Measurements from ENCODE around the gene APLF.
"Not testable (repeated sequence)": the region's sequence is repeated elsewhere in the genome, so short reads cannot be mapped to it uniquely, and the experiment has no call there.

The APLF gene

DNA sequence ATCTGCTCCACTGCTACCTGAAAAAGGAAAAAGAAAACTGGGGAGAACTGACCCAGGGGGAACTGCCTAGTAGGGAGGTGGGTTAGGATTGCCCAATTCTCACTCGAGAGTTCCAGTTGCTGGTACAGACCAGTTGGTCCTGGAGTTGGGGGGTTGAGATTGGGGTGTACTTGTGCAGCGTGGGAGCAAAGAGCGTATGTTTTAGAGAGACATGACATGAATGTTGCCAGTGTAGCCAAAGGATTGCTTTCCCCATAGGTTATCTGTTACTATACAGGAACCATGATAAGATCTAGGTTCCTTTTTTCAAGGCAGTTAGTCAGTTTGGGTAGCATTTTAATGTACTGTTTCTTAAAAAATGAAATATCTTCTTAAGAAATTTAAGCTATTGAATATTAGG, 68.6 kb downstream of the APLF start:
- no peak for DNase-seq (ENCODE audit: low read depth, low spot score)
- Histone ChIP-seq H3K9ac (ENCODE audit: insufficient read length, low read depth) (no peak overlapping the region), H3K27me3 (ENCODE audit: insufficient read depth, insufficient read length) (no peaks in the 10 kb centered on the region), H3K4me1 (ENCODE audit: insufficient read depth, insufficient read length) (no peaks in the 10 kb centered on the region), H3K36me3 (ENCODE audit: insufficient read depth, insufficient read length, low read length) (peaks cover 3% of the 10 kb centered on the region), H3K4me3 (ENCODE audit: insufficient read length, low read depth) (no peak overlapping the region), H3K9me3 (ENCODE audit: insufficient read depth, low read length) (no peaks in the 10 kb centered on the region)
- TF ChIP-seq YY1 (IDR thresholded peaks at IDR 0.05; ENCODE audit: insufficient read depth, insufficient read length): no peak
- no peak for TF ChIP-seq SUZ12 (IDR thresholded peaks at IDR 0.05; ENCODE audit: extremely low read depth, insufficient read depth, insufficient read length)

DNA sequence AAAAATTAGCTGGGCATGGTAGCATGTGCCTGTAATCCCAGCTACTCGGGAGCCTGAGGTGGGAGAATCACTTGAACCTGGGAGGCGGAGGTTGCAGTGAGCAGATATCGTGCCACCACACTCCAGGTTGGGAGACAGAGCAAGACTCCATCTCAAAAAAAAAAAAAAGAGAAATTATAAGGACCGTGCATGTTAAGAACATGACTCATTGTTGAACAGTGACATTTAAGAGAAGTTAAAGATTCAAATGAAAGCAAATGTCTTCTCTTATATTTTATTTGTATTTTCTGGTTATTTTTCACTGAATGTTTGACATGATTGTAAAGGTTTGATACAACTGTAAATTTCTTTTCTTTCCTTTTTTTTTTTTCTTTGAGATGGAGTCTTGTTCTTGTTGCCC, 69.6 kb downstream of the APLF start:
- Histone ChIP-seq H3K36me3 (ENCODE audit: insufficient read depth, insufficient read length, low read length) (no peaks in the 10 kb centered on the region), H3K9me3 (ENCODE audit: insufficient read depth, low read length) (no peaks in the 10 kb centered on the region), H3K9ac (ENCODE audit: insufficient read length, low read depth) (no peak overlapping the region), H3K27me3 (ENCODE audit: insufficient read depth, insufficient read length) (no peaks in the 10 kb centered on the region), H3K4me3 (ENCODE audit: insufficient read length, low read depth) (no peak overlapping the region), H3K4me1 (ENCODE audit: insufficient read depth, insufficient read length) (no peaks in the 10 kb centered on the region)
- TF ChIP-seq SUZ12 (IDR thresholded peaks at IDR 0.05; ENCODE audit: extremely low read depth, insufficient read depth, insufficient read length) (no peak), ZNF274 (IDR thresholded peaks at IDR 0.05; ENCODE audit: low read depth, low read length) (no peak), YY1 (IDR thresholded peaks at IDR 0.05; ENCODE audit: insufficient read depth, insufficient read length) (no peak)
- DNase-seq (ENCODE audit: low read depth, low spot score): no peak

DNA sequence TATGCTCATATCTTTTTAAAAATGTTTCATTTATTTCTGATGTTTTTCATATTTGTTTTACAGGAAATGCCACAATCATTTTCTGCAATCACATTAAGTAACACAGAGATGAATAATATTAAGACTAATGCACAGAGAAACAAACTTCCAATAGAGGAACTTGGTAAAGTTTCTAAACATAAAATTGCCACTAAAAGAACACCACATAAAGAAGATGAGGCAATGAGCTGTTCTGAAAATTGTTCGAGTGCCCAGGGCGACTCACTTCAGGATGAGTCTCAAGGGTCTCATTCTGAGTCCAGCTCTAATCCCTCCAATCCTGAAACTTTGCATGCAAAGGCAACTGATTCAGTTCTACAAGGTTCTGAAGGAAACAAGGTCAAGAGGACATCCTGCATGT, 70.4 kb downstream of the APLF start:
- no peak for TF ChIP-seq SUZ12 (IDR thresholded peaks at IDR 0.05; ENCODE audit: extremely low read depth, insufficient read depth, insufficient read length)
- TF ChIP-seq YY1 (IDR thresholded peaks at IDR 0.05; ENCODE audit: insufficient read depth, insufficient read length): no peak
- no peak for TF ChIP-seq ZNF274 (IDR thresholded peaks at IDR 0.05; ENCODE audit: low read depth, low read length)
- H3K9me3 ChIP-seq (ENCODE audit: insufficient read depth, low read length): no peaks in the 10 kb centered on the region
- H3K4me1 ChIP-seq (ENCODE audit: insufficient read depth, insufficient read length): no peaks in the 10 kb centered on the region
- no peaks in the 10 kb centered on the region for H3K36me3 ChIP-seq (ENCODE audit: insufficient read depth, insufficient read length, low read length)
- no peak overlapping the region for H3K4me3 ChIP-seq (ENCODE audit: insufficient read length, low read depth)
- no peak overlapping the region for H3K9ac ChIP-seq (ENCODE audit: insufficient read length, low read depth)
- DNase-seq (ENCODE audit: low read depth, low spot score): no peak
- no peaks in the 10 kb centered on the region for H3K27me3 ChIP-seq (ENCODE audit: insufficient read depth, insufficient read length)

DNA sequence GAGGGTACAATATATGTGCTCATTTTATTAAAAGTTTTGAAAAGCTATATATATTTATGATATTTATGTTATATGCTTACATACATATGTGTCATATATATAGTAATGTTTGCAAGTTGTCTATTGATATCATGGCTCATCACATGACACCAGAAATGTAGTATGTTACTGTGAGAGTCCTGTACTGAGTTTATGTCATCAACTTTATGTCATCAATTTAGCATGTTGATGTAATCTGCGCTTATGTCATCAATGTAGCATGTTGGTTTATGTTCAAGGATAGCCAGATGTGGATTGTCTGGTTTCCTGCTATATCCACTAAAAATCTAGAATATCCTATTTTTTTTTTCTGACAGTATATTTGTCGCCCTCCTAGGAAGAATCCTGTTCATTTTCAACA, 77.4 kb downstream of the APLF start:
- no peaks in the 10 kb centered on the region for H3K4me1 ChIP-seq (ENCODE audit: insufficient read depth, insufficient read length)

DNA sequence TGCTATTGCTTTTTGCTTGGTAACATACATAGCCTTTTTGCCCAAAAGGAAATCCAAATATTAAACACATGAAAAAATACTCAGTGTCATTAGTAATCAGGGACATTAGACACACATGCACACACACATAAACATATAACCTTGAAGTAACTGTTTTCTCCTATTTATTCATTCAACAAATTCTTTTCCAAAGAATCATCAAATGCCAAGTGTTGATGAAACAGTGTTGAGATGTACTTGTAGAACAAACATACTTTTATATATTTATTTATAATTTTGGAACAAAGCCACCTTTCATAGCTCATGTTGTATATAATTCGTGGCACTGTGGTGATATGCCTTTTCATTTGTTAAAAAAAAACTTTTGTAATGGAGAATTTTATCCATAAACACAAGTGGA, 81.0 kb downstream of the APLF start:
- no peak overlapping the region for H3K9ac ChIP-seq (ENCODE audit: insufficient read length, low read depth)
- H3K9me3 ChIP-seq (ENCODE audit: insufficient read depth, low read length): no peaks in the 10 kb centered on the region
- H3K36me3 ChIP-seq (ENCODE audit: insufficient read depth, insufficient read length, low read length): no peaks in the 10 kb centered on the region
- no peaks in the 10 kb centered on the region for H3K27me3 ChIP-seq (ENCODE audit: insufficient read depth, insufficient read length)
- H3K4me3 ChIP-seq (ENCODE audit: insufficient read length, low read depth): no peak overlapping the region
- DNase-seq (ENCODE audit: low read depth, low spot score): no peak
- no peaks in the 10 kb centered on the region for H3K4me1 ChIP-seq (ENCODE audit: insufficient read depth, insufficient read length)
- TF ChIP-seq YY1 (IDR thresholded peaks at IDR 0.05; ENCODE audit: insufficient read depth, insufficient read length) (no peak), SUZ12 (IDR thresholded peaks at IDR 0.05; ENCODE audit: extremely low read depth, insufficient read depth, insufficient read length) (no peak)

More for the DNA sequence above, 77.4 kb downstream of the APLF start:
- DNase-seq (ENCODE audit: low read depth, low spot score): no peak
- TF ChIP-seq YY1 (IDR thresholded peaks at IDR 0.05; ENCODE audit: insufficient read depth, insufficient read length) (no peak), ZNF274 (IDR thresholded peaks at IDR 0.05; ENCODE audit: low read depth, low read length) (no peak), SUZ12 (IDR thresholded peaks at IDR 0.05; ENCODE audit: extremely low read depth, insufficient read depth, insufficient read length) (no peak)
- Histone ChIP-seq H3K9me3 (ENCODE audit: insufficient read depth, low read length) (no peaks in the 10 kb centered on the region), H3K9ac (ENCODE audit: insufficient read length, low read depth) (no peak overlapping the region), H3K27me3 (ENCODE audit: insufficient read depth, insufficient read length) (no peaks in the 10 kb centered on the region), H3K4me3 (ENCODE audit: insufficient read length, low read depth) (no peak overlapping the region), H3K36me3 (ENCODE audit: insufficient read depth, insufficient read length, low read length) (no peaks in the 10 kb centered on the region)

DNA sequence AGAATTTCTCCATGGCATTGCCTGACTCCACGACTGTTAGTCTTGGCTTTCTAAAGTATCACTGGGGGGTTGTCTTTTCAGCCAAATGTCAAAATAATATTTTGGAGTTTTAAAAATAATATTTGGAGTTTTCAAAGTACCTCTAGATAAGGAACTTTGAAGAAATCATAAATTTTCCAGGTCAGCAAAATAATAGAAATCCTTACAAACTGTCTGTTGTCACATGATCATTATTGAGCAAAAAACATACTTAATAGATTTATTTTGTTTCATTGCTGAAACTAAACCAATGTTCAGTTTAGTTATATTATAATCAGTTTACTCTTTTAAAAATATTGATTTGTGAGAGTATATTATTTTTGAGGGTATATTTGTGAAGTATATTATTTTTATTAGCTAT, 85.7 kb downstream of the APLF start:
- Histone ChIP-seq H3K9ac (ENCODE audit: insufficient read length, low read depth) (no peak overlapping the region), H3K4me3 (ENCODE audit: insufficient read length, low read depth) (no peak overlapping the region), H3K9me3 (ENCODE audit: insufficient read depth, low read length) (no peaks in the 10 kb centered on the region), H3K4me1 (ENCODE audit: insufficient read depth, insufficient read length) (no peaks in the 10 kb centered on the region), H3K36me3 (ENCODE audit: insufficient read depth, insufficient read length, low read length) (no peaks in the 10 kb centered on the region), H3K27me3 (ENCODE audit: insufficient read depth, insufficient read length) (no peaks in the 10 kb centered on the region)
- DNase-seq (ENCODE audit: low read depth, low spot score): no peak
- TF ChIP-seq SUZ12 (IDR thresholded peaks at IDR 0.05; ENCODE audit: extremely low read depth, insufficient read depth, insufficient read length) (no peak), YY1 (IDR thresholded peaks at IDR 0.05; ENCODE audit: insufficient read depth, insufficient read length) (no peak), ZNF274 (IDR thresholded peaks at IDR 0.05; ENCODE audit: low read depth, low read length) (no peak)

DNA sequence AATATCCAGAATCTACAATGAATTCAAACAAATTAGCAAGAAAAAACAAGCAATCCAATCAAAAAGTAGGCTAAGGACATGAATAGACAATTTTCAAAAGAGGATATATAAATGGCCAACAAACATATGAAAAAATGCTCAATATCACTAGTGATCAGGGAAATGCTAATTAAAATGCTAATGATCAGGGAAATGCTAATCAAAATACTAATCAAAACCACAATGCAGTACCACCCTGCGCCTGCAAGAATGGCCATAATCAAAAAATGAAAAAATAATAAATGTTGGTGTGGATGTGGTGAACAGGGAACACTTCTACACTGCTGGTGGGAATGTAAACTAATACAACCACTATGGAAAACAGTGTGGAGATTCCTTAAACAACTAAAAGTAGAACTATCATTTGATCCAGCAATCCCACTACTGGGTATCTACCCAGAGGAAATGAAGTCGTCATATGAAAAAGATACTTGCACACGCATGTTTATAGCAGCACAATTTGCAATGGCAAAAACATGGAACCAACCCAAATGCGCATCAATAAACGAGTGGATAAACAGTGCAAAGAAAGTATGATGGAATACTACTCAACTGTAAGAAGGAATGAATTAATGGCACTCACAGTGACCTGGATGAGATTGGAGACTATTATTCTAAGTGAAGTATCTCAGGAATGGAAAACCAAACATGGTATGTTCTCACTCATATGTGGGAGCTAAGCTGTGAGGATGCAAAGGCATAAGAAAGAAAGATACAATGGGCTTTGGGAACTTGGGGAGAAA, 88.2 kb downstream of the APLF start:
- H3K36me3 ChIP-seq (ENCODE audit: insufficient read depth, insufficient read length, low read length); DNase-seq (ENCODE audit: low read depth, low spot score); H3K9ac ChIP-seq (ENCODE audit: insufficient read length, low read depth); H3K9me3 ChIP-seq (ENCODE audit: insufficient read depth, low read length); H3K4me1 ChIP-seq (ENCODE audit: insufficient read depth, insufficient read length); H3K4me3 ChIP-seq (ENCODE audit: insufficient read length, low read depth); H3K27me3 ChIP-seq (ENCODE audit: insufficient read depth, insufficient read length): not testable (repeated sequence)
